Kidney glomerular epithelial cell (primary cell): ENCODE data around the gene FAM200B.

Experiments
- DNase-seq: peaks from one replicate; lab custom pipeline; 2025; lab: John Stamatoyannopoulos, UW

The FAM200B gene

DNA sequence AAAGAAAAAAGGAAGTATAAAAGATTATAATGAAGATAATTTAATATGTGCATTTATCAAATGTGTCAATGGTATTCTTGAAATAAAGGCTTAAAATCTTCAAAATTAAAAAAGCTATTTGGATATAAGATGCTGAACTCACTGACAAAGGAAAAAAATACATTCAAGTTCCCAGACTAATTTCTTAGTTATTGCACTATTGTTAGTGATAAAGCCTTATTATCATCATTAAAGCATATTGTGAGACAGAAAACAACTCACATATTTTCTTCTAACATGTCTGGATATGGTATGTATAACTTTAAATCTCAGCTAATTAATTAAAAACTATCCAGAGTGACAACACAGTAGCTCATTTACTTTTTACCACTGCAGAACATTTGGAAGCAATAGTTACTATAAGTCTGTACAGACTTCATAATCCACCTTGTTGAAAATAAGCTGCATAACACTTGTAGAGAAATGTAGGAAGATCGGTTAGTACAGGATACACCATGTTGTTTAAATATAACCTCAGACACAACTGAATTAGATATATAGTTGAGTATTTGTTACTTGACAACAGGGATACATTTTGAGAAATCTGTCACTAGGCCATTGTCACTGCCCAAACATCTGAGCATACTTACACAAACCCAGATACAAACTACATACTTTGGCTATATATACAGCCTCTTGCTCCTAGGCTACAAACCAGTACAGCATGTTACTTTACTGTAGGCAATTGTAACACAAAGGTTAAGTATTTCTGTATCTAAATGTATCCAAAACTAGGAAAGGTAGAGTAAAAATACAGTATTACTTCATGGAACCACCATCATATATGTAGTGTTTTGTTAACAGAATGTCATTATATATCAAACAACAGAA, 12.8 kb upstream of the FAM200B start:
- no peak for DNase-seq

DNA sequence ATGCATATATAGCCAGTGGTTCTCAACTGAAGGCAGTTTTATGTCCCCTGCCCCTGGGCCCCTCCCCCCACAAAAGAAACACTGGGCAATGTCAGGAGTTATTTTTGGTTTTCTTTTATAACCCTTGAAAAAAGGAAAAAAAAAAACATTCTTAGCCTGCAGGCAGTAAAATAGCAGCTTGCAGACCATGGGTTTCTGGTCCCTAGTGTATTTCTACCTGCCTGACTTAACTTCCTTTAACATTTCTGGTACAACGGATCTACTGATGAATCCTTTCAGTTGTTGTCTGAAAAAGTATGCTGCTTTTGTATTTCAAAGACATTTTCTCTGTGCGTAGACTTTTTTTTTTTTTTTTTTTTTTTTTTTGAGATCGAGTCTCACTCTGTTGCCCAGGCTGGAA, 11.1 kb upstream of the FAM200B start:
- DNase-seq, result no peak

DNA sequence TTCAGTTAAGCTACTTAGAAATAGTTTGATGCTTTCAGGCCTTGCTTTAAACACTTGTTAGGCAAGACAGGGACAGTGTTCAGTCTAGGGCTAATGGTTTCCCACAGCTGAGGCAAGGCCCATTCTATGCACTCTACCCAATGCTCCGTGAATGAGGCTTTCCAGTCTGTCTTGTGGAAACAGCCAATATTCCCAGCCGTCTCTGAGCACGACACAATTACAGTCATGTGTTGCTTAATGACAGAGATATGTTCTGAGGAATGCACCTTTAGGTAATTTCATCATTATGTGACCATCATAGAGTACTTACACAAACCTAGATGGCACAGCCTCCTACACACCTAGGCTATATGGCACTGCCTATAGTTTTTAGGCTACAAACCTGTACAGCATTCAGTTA, 9.5 kb upstream of the FAM200B start:
- DNase-seq, result no peak

DNA sequence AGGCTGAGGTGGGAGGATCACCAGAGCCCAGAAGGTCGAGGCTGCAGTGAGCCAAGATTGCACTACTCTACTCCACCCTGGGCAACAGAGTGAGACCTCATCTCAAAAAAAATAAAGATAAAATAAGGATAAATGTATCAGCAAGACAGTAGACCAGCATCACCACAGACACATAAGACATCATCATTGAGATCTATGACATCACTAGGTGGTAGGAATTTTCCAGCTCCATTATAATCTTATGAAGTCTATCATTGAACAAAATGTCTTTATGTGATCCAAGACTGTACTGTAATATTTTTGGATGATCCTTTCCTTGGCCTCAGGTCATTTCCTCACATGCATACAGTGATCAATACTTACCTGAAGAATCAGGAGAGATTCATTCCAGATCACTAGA, 8.3 kb upstream of the FAM200B start:
- DNase-seq, result no peak

DNA sequence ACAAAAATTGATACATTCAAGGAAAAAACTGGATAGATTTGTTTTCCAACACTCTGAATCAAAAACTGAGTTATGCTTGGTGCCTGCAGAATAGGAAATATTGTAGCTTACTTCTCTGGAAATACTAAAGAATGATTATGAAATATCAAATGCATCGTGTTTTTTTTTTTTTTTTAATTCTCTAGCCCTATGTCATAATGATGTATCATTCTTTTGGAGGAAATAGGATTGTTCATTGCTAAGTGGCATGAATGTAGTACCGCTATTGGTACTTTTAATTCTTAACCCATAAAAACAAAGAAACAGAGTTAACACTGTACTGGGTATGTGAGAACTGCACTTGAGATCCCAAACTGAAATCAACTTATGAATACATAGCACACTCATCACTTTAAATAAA, 7.6 kb upstream of the FAM200B start:
- DNase-seq, result no peak

DNA sequence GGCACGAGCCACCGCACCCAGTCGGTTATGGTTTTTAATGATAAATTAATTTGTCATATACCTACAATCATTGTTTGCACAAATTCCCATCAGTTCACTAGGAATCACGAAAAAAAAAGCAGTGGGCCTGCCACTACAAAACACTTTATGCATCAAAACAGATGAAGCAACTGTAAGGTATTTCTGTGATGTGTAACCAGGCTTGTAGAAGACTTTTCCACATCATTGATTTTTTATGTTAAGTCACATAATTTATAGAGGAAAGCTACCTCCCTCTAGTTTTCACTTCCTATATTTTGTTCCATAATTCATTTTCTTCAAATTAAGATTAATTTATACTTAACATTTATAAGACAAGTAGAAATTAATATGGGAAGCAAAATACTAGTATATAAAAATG, 6.7 kb upstream of the FAM200B start:
- no peak for DNase-seq

DNA sequence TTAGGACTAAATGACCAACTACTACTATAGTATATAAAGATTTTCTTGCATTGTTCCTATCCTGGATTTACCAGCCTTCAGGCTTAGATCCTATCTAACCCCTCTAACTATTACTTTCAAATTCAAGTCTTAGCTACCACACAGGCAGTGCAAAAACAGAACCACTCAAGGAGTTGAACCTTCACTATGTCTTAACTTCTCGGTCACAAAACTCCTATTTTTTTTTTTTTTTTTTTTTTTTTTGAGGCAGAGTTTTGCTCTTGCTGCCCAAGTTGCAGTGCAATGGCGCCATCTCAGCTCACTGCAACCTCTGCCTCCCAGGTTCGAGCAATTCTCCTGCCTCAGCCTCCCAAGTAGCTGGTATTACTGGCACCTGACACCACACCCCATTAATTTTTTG, 6.3 kb upstream of the FAM200B start:
- no peak for DNase-seq

DNA sequence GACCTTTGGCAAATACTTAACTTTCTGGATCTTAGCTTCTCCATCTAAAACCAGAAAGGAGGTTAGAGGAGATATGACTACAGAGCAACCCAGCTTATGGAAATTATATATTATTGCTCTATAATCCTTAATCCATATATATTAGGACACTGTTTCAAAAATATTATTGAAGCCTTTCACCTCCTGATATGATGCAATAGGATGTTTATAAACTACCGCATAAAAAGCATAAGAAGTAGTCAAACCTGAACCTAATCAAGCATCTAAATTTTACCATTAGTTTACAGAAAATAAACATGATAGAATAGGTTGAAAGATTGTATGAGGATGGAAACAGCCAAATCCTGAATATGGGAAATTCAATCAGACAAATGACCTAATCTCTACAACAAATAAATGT, 5.6 kb upstream of the FAM200B start:
- no peak for DNase-seq

DNA sequence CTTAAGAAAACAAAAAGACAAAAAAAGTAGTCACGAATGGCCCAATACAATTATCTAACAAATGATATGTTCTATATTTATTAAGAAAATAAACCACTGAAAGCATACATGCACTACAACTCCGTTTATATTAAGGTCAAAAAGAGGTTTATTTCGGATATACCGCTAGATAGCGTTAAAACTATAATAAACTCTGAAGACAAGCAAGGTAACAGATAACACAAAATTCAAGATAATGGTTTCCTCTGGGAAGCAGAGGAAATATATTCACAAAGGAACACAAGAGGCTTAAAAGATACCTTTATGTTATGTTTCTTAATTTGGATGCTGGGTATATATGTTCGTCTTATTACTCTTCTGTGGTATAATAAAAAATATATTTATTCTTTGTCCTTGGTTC, 4.7 kb upstream of the FAM200B start:
- no peak for DNase-seq

DNA sequence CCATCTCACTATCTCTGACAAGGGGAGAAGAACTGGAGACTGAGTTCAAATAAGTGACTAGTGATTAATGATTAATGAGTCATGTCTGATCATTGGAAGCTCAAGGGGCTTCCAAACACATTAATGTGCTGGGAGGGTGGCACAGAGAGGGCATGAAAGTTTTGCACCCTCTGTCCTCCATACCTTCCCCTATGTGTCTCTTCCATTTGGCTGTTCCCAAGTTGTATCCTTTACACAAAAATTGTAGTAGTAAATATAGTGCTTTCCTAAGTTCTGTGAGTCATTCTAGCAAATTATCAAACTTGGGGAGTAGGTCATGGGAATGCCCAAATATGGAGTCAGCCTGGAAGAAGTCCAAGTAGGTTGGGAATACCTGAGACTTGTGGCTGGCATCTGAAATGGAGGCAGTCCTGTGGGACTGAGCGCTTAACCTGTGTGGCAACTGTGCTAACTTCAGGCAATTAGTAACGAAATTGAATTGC, 4.1 kb upstream of the FAM200B start:
- peak; percentile 98 for DNase-seq

DNA sequence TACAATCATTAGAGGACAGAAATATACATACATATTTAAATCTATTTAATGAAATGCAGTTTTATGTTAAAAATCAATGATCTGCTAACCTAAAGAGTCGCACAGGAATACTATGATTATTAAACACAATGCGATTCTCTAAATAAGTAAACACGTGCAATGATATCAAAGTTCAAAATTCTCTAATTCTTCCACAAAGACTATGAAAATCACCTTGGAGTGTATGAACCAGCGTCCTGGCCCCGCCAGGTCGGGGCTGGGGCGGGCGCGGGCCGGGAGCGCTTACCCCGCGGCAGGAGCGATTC, 608 bp upstream of the FAM200B start:
- DNase-seq, result no peak

DNA sequence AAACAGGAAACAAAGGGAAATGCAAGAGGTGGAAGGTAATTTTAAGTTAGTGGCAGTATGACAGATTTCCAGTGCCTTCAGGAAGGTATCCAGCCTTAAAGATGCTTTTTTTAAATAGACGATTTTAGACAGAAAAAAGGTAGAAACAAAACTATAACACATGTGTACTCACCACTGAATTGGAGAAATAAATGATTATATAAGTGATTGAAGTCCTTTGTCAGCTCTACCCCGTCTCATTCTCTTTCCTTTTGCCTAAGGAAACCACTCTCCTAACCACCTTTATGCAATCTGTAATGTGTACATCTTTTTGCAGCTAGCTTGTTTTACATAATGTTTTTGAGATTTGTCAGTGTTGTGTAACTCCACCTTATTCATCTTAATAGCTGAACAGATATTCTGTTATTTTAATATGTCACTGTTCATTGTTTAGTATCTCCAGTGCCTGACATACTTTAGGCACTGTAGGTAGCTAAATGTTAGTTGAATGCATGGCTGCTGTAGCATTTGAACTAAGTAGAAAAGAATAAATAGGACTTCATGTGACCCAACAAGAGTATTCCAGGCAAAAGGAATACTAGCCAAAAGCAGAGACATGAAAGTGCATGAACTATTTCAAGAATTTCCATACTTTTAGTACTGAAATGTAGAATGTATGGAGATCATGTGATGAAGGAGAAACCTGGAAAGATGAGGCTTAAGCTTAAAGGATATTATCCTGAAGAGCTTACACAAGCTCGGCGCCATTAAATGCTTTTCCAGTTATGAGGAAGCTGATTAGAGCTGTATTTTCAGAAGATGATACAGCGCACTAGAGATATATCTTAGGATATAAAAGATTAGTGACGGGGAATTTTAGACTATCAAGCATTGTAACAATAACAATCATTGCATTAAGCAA, 865 bp downstream of the FAM200B start:
- peak; percentile 32 for DNase-seq

DNA sequence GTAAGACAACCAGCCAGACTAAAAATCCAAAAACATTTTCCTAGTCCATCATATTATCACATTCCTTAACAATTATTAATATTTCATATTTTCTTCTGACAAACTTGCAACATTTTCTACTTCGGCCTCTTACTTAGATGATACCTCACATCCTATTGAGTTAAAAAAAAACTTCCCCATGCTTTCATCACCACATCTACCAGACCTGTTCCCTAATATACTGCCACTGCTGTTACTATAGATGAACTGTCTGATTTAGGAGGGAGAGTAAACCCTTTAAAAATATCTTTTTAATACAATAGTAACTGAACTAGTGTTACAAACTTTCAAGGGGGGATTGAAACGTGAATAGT, 1.5 kb downstream of the FAM200B start:
- no peak for DNase-seq

DNA sequence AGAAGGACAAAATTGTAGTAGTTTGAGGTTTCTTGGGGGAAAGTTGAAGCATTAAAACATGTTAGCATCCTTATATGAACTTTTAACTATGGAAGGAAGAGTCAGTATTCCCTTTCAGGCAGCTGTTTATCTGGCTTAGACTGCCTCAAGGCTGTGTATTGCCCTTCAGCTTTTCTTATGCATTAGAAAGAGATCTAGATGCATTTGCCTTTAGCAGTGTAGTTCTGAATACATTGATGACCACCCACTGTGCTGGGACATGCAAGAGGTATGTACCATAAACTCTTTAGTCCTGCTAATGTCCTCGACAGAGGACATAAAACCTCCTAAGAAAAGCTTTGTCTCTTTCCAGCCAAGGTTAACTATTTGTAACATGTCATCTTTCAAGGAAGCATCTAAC, 2.9 kb downstream of the FAM200B start:
- DNase-seq, result no peak

DNA sequence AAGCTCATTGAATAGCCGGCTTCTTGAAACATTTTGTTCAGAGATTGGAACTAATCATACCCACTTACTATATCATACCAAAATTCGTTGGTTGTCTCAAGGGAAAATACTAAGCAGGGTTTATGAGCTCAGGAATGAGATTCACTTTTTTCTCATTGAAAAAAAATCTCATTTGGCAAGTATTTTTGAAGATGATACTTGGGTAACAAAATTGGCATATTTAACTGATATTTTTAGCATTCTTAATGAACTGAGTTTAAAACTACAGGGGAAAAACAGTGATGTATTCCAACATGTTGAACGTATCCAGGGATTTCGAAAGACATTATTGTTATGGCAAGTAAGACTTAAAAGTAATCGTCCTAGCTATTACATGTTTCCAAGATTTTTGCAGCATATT, 6.4 kb downstream of the FAM200B start:
- no peak for DNase-seq

DNA sequence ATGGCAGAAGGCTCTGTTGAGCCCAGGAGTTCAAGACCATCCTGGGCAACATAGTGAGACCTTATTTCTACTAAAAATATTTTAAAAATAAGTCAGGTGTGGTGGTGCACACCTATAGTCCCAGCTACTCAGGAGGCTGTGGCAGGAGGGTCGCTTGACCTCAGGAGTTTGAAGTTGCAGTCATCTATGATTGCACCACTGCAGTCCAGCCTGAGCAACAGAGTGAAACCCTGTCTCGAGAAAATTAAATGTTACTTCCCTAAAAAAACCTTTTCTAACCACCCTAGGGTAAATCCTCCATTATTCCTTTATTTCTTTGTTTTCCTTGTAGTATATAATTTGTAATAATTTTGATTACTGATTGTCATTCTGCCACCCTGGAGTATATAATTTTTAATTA, 7.9 kb downstream of the FAM200B start:
- DNase-seq, result peak; percentile 19

DNA sequence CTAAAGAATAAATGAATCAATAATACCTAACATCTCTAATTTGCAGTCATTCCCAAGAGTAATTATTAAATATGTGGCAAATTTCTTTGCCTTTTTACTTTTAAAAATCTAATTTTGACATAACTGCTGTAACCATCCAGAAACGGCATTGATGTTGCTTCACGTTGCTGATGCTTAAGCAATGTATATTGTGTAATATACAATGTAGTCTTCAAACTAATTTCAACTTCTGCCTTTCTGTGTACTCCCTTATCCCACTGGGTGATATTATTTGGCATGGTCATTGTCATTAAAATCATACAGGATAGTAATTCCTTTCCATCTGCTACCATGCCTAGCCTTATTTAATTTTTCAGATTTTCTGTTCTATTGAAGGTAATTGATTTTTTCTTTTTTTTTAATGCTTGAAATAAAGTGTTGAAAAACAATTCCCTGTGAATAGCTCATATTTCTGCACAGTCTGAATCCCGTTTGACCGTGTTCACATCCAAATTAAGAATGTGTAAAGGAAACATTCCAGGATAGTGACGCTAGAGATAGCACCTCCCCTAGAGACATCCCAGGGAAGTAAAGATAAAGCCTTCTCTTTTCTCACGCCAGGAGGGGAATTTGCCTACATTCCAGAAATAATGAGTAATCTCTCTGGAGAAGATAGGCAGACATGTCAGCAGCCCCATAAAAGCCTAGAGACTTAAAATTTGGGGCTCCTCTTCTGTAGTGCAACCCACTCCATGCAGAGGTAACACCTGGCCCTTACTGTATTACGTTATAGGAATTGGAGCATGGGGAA, 8.6 kb downstream of the FAM200B start:
- DNase-seq, result peak; percentile 94

DNA sequence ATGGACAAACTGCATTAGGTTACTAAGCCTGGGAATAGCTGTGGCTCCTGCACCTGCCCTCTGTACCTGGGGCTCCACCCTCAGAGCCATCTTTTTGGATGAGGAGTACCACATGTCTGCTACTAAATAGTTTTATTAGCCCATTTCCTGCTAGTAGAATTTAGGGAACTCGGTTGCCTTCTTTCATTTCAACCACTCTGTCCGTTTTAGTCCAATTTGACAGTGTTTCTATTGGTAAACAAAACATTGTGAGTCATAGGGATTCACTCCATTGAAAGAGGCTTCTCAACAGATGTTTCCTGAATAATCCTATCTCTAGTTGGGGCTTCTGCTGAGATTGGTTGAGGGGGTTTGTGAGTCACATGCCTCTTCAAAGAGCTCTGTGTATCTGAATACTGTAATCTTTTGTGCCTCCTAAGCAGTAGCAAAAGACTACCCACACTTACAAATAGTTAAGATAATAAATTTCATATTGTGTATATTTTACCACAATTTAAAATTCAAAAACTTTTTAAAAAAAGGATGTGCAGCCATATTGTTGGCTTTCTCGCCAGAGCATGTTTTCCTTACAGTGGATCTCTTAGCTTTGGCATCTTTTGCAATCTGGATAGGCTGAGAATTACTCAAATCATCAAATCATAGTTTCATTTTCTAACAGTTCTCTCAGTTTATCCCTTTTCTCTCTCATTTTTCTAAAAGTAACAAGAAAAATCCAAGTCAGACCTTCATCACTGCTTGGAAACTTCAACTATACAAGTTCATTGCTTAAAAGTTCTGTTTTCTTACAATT, 9.9 kb downstream of the FAM200B start:
- DNase-seq, result peak; percentile 44

DNA sequence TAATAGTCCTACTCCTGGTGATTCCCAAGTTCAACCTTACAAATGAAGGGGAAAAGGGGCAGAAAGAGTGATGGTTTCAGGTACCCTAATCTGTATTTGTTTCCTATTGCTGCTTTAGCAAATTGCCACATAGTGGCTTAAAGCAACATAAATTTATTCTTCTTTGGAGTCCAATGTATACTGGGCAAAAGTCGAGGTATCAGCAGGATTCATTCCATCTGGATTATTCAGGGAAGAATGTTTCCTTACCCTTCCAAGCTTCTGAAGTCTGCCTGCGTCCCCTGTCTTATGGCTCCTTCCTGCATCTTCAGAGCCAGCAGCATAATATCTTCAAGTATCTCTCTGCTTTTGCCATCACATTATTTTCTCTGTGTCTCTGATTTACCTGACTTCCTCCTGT, 11.0 kb downstream of the FAM200B start:
- no peak for DNase-seq

DNA sequence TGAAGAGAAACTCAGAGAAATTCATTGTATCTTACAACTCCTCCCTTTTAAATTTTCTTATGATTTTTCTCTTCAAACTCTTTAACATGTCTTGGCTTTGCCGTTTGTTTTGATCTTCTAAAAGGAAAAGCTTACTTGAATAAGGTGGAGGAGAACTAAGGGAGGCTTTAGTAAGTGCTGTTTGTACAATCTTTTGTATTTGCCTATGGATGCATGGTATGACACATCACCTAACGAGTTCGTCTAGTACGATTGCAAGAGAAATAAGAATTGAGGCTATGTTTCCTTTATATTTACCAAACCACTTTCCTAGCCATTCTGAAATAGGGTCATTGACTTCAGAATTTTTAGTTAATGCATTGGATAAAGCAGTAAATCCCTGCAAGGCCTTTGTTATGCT, 12.8 kb downstream of the FAM200B start:
- DNase-seq, result no peak

DNA sequence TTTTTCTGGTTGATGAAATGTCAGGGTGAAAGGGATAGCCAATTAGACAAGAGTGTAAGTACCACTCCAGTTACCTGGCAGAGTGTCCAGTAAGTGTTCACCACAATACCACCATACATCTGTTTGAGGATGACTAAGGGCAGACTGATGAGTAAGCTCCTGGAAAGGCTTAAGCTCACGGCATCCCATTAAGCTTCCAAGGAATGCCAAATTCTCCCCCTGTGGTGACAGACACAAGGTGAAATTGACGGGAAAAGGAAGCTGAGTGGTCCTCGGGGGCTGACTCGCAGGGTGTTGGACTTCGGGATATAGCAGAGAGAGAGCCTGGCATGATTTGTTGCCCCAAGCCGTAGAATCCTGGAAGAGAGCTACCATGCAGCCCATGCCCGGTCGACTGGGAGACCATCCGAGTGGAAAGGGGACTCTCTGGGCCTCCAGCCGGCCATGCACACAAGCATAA, 13.6 kb downstream of the FAM200B start:
- peak; percentile 97 for DNase-seq

DNA sequence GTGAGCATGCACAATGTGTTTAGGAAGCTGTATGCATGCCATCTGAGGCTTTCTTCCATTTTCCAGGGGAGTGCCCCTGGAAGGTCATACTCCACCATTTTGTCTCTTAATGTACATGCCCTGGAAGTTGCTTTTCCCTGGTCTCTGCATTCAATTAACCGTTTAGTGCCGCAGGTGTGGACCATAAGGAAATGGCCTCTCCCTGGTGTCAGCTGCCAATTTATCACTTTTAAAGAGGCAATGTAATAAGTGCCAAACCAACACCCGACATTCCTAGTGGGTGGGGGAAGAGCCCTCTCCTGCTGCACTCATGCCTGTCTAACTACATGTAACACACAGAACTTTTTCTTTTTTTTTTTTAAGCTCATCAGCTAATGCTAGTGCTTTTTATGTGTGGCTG, 14.1 kb downstream of the FAM200B start:
- DNase-seq, result no peak
